Ascending aorta (tissue), 2 donors: ENCODE data around the gene LYST. TPM values are rescaled to one million over a fixed set of nuclear protein-coding genes. Genes with fewer than 3 reads are reported as not detected.
A peak's percentile ranks its signal among the peaks of the same experiment; 100 is the strongest.

Experiments used
- DNase-seq, 2 donors: peaks; one replicate each; pipeline ENCODE4 v3.0.0-alpha.2; 2019; ENCODE audit warnings: low spot score in 2 of 2
- H3K27ac ChIP-seq, 2 donors: fragments of 200-600 bp; sonication (generic); one replicate each; pipeline ENCODE4 v1.5.1; 2016 to 2017; ENCODE audit warnings: mild to moderate bottlenecking in 1 of 2
- H3K27me3 ChIP-seq: fragments of 200-600 bp; sonication (generic); one replicate; pipeline ENCODE4 v1.5.1; 2017
- H3K36me3 ChIP-seq, 2 donors: fragments of 200-600 bp; sonication (generic); one replicate each; pipeline ENCODE4 v1.5.1; 2016
- H3K4me1 ChIP-seq, 2 donors: fragments of 200-600 bp; sonication (generic); one replicate each; pipeline ENCODE4 v1.5.1; 2016 to 2017; ENCODE audit warnings: mild to moderate bottlenecking in 1 of 2
- H3K4me3 ChIP-seq, 2 donors: fragments of 200-600 bp; sonication (generic); one replicate each; pipeline ENCODE4 v1.5.1; 2016 to 2017; ENCODE audit warnings: mild to moderate bottlenecking in 1 of 2
- H3K9me3 ChIP-seq, 2 donors: fragments of 200-600 bp; sonication (generic); one replicate each; pipeline ENCODE4 v1.5.1; 2016
- CTCF ChIP-seq, 3 experiments: fragments of 200-600 bp in 2 of 3; fragments of 450-650 bp in 1 of 3; sonication (generic) in 2 of 3; IDR thresholded peaks; one replicate each; pipeline ENCODE4 v1.5.1; 2016 to 2019; ENCODE audit warnings: antibody characterized with exemption in 3 of 3, mild to moderate bottlenecking in 1 of 3, moderate library complexity in 1 of 3
- intact Hi-C: fragments of 100-400 bp; cut with DNase I; formaldehyde crosslinking; loops from one replicate; pipeline ENCODE4 v1.15.1; 2023
- total RNA-seq: library from RNA; depleted of rRNA; stranded (reverse); fragments of >200 nt; gene quantifications from one replicate; pipeline ENCODE4 v1.1.0, GENCODE V29; 2016

Gene LYST
- total RNA-seq, 1 donor from 2014 or later = 169 TPM

GRCh38 chr1:235866913-235867845 is 473 bp upstream of the LYST start:
- Histone ChIP-seq H3K4me1 (peaks cover 0 to 10% of the 10 kb centered on the region in 2 donors), H3K9me3 (no peaks in the 10 kb centered on the region), H3K4me3 (peak overlapping the region; percentile 84 to 95), H3K27ac (peak overlapping the region; percentile 92 to 93), H3K36me3 (no peaks in the 10 kb centered on the region), H3K27me3 (no peaks in the 10 kb centered on the region)
- DNase-seq = peak; percentile 88 to 98
- TF ChIP-seq CTCF (IDR thresholded peaks at IDR 0.05) = no peak
- intact Hi-C loops = loop anchor here (1.0 to 5.0 kb wide), 5 partner anchors 16 to 362 kb away; partner anchors contain the start of genes B3GALNT2 and NID1

- no peak for DNase-seq
- Histone ChIP-seq H3K27ac (peak overlapping the region; percentile 92 to 93), H3K36me3 (no peaks in the 10 kb centered on the region), H3K27me3 (no peaks in the 10 kb centered on the region), H3K4me1 (peaks cover 0 to 10% of the 10 kb centered on the region in 2 donors), H3K4me3 (peak overlapping the region; percentile 84 to 95), H3K9me3 (no peaks in the 10 kb centered on the region)
- intact Hi-C loops = loop anchor here (1.0 to 5.0 kb wide), 3 partner anchors 43 to 361 kb away; partner anchors contain the start of genes B3GALNT2 and NID1
- no peak for TF ChIP-seq CTCF (IDR thresholded peaks at IDR 0.05)
Observed at GRCh38 chr1:235865565-235866204, 1.0 kb downstream of the LYST start.

- peak overlapping the region; percentile 84 to 95 for H3K4me3 ChIP-seq
Observed at GRCh38 chr1:235864931-235865525, 1.7 kb downstream of the LYST start.

GRCh38 chr1:235864469-235864868 is 2.2 kb downstream of the LYST start:
- Histone ChIP-seq H3K27me3 (no peaks in the 10 kb centered on the region), H3K4me3 (peak overlapping the region in 1 of 2 donors; percentile 95), H3K27ac (no peak overlapping the region), H3K36me3 (no peaks in the 10 kb centered on the region), H3K9me3 (no peaks in the 10 kb centered on the region), H3K4me1 (peaks cover 0 to 10% of the 10 kb centered on the region in 2 donors)
- TF ChIP-seq CTCF (IDR thresholded peaks at IDR 0.05) = no peak
- intact Hi-C loops = no loop called here
- DNase-seq = no peak

More at GRCh38 chr1:235864931-235865525, 1.7 kb downstream of the LYST start:
- Histone ChIP-seq H3K4me1 (peaks cover 0 to 10% of the 10 kb centered on the region in 2 donors), H3K27ac (peak overlapping the region in 1 of 2 donors; percentile 93), H3K36me3 (no peaks in the 10 kb centered on the region), H3K27me3 (no peaks in the 10 kb centered on the region), H3K9me3 (no peaks in the 10 kb centered on the region)
- DNase-seq = no peak
- intact Hi-C loops = loop anchor here (5.0 kb wide), 1 partner anchor 202 kb away; the partner anchor contains the start of gene NID1
- TF ChIP-seq CTCF (IDR thresholded peaks at IDR 0.05) = no peak

- no peak for DNase-seq
- no peak overlapping the region for H3K27ac ChIP-seq
- no peak for TF ChIP-seq CTCF (IDR thresholded peaks at IDR 0.05)
- H3K27me3 ChIP-seq = no peaks in the 10 kb centered on the region
- no peaks in the 10 kb centered on the region for H3K36me3 ChIP-seq
- H3K4me1 ChIP-seq = peaks cover 0 to 10% of the 10 kb centered on the region in 2 donors
- H3K4me3 ChIP-seq = no peak overlapping the region
- intact Hi-C loops = no loop called here
- H3K9me3 ChIP-seq = no peaks in the 10 kb centered on the region
Observed at GRCh38 chr1:235863699-235864093, 3.0 kb downstream of the LYST start.
